Mesenchymal stem cell (in vitro differentiated cells and primary cell): ENCODE results near the gene ABCD3. TPM values are rescaled to one million over a fixed set of nuclear protein-coding genes. Genes with fewer than 3 reads are reported as not detected.
"Not testable (repeated sequence)": the region's sequence is repeated elsewhere in the genome, so short reads cannot be mapped to it uniquely, and the experiment has no call there.

Source experiments
- DNase-seq: peaks from one replicate; pipeline ENCODE4 v3.0.0-alpha.2; 2013
- H2AFZ ChIP-seq: one replicate; pipeline ENCODE4 v1.6.1; 2013; ENCODE audit warnings: low read depth, mild to moderate bottlenecking, control low read depth, inconsistent platforms, low read length, moderate library complexity
- H2AK5ac ChIP-seq: 2 replicates; pipeline ENCODE4 v1.6.1; 2013; ENCODE audit warnings: low read length, moderate library complexity, mild to moderate bottlenecking, inconsistent platforms; ENCODE audit not compliant: severe bottlenecking
- H2BK120ac ChIP-seq: one replicate; pipeline ENCODE4 v1.6.1; 2013; ENCODE audit warnings: low read depth, mild to moderate bottlenecking, inconsistent platforms, low read length, moderate library complexity
- H2BK12ac ChIP-seq, 2 experiments: one replicate each; pipeline ENCODE4 v1.6.1; 2013; ENCODE audit warnings: inconsistent platforms in 2 of 2, low read length in 2 of 2, mild to moderate bottlenecking in 2 of 2, moderate library complexity in 2 of 2, control low read depth in 1 of 2
- H2BK15ac ChIP-seq: one replicate; pipeline ENCODE4 v1.6.1; 2013; ENCODE audit warnings: mild to moderate bottlenecking, low read depth, inconsistent platforms; ENCODE audit not compliant: poor library complexity, severe bottlenecking
- H2BK5ac ChIP-seq: 2 replicates; pipeline ENCODE4 v1.6.1; 2013; ENCODE audit warnings: low read depth, mild to moderate bottlenecking, low read length, control low read depth, inconsistent platforms; ENCODE audit not compliant: poor library complexity, severe bottlenecking
- H3K14ac ChIP-seq, 2 experiments: one replicate each; pipeline ENCODE4 v1.6.1; 2013; ENCODE audit warnings: inconsistent platforms in 2 of 2, low read length in 2 of 2, control low read depth in 1 of 2, mild to moderate bottlenecking in 1 of 2, moderate library complexity in 1 of 2
- H3K18ac ChIP-seq, 2 experiments: one replicate each; pipeline ENCODE4 v1.6.1; 2013; ENCODE audit warnings: inconsistent platforms in 2 of 2, low read length in 2 of 2, control low read depth in 1 of 2, low read depth in 1 of 2, mild to moderate bottlenecking in 1 of 2
- H3K23ac ChIP-seq, 2 experiments: one replicate each; pipeline ENCODE4 v1.6.1; 2013; ENCODE audit warnings: inconsistent platforms in 2 of 2, low read length in 2 of 2, mild to moderate bottlenecking in 2 of 2, moderate library complexity in 2 of 2, control low read depth in 1 of 2
- H3K27ac ChIP-seq: 2 replicates; pipeline ENCODE4 v1.5.1; 2013; ENCODE audit warnings: mild to moderate bottlenecking, moderate library complexity, low read length, control low read depth, inconsistent platforms; ENCODE audit not compliant: poor library complexity, severe bottlenecking
- H3K27me3 ChIP-seq, 2 experiments: 2 replicates each; pipeline versions ENCODE4 v1.6.1 to v1.7.0; 2013; ENCODE audit warnings: low read length in 2 of 2, mild to moderate bottlenecking in 2 of 2, moderate library complexity in 2 of 2, control low read depth in 1 of 2, inconsistent platforms in 1 of 2; ENCODE audit not compliant: control insufficient read depth in 1 of 2, insufficient read depth in 1 of 2
- H3K36me3 ChIP-seq, 2 experiments: 2 replicates each; pipeline versions ENCODE4 v1.6.1 to v1.7.0; 2013; ENCODE audit warnings: low read length in 2 of 2, control low read depth in 1 of 2, inconsistent platforms in 1 of 2, low read depth in 1 of 2, mild to moderate bottlenecking in 1 of 2; ENCODE audit not compliant: insufficient read depth in 2 of 2, control insufficient read depth in 1 of 2
- H3K4ac ChIP-seq, 2 experiments: one replicate each; pipeline ENCODE4 v1.6.1; 2013; ENCODE audit warnings: inconsistent platforms in 2 of 2, low read length in 2 of 2, mild to moderate bottlenecking in 2 of 2, moderate library complexity in 2 of 2, control low read depth in 1 of 2, low read depth in 1 of 2
- H3K4me1 ChIP-seq: 2 replicates; pipeline ENCODE4 v1.6.1; 2013; ENCODE audit warnings: low read depth, low read length, control low read depth; ENCODE audit not compliant: control insufficient read depth, insufficient read depth
- H3K4me2 ChIP-seq: 2 replicates; pipeline ENCODE4 v1.6.1; 2013; ENCODE audit warnings: low read length, mild to moderate bottlenecking, inconsistent platforms; ENCODE audit not compliant: poor library complexity, severe bottlenecking
- H3K4me3 ChIP-seq, 2 experiments: 2 replicates each; pipeline versions ENCODE4 v1.5.1 to v1.7.0; 2013; ENCODE audit warnings: low read length in 2 of 2, mild to moderate bottlenecking in 2 of 2, control low read depth in 1 of 2, low read depth in 1 of 2; ENCODE audit not compliant: insufficient read depth in 1 of 2
- H3K79me1 ChIP-seq: replicated peaks from 2 replicates; pipeline ENCODE4 v1.6.1; 2013; ENCODE audit warnings: mild to moderate bottlenecking, control low read depth, low read length, inconsistent platforms; ENCODE audit not compliant: poor library complexity, severe bottlenecking
- H3K9ac ChIP-seq: 2 replicates; pipeline ENCODE4 v1.7.0; 2013; ENCODE audit warnings: mild to moderate bottlenecking, low read length, moderate library complexity
- H3K9me3 ChIP-seq: 2 replicates; pipeline ENCODE4 v1.7.0; 2013; ENCODE audit warnings: mild to moderate bottlenecking, low read length; ENCODE audit not compliant: control insufficient read depth
- H4K8ac ChIP-seq: one replicate; pipeline ENCODE4 v1.6.1; 2013; ENCODE audit warnings: inconsistent platforms, mild to moderate bottlenecking, low read length, moderate library complexity
- H4K91ac ChIP-seq: one replicate; pipeline ENCODE4 v1.6.1; 2013; ENCODE audit warnings: mild to moderate bottlenecking, low read length, inconsistent platforms
- WGBS: methylation state at CpG from one replicate; pipeline ENCODE4 v1.1.7; 2013; ENCODE audit warnings: mixed read lengths; 5-methylcytosine and 5-hydroxymethylcytosine counted together
- polyA plus RNA-seq, 2 experiments: library from polyadenylated mRNA; stranded (reverse); fragments of 200-250 nt; gene quantifications; one replicate each; pipeline ENCODE4 v1.2.3, GENCODE V29; 2013

ABCD3 gene
- polyA plus RNA-seq (2013, experiment 1 of 2): 21.1 TPM
- polyA plus RNA-seq (2013, experiment 2 of 2): 22.2 TPM

- peaks cover 4% of the 10 kb centered on the region for H3K4me1 ChIP-seq
- no peaks in the 10 kb centered on the region for H3K9me3 ChIP-seq
- peak within 1 kb of the TSS in 1 of 2 experiments; percentile 68 for H2BK12ac ChIP-seq
- H3K9ac ChIP-seq: peak within 1 kb of the TSS; percentile 96
- peak; percentile 97 for DNase-seq
- peak within 1 kb of the TSS; percentile 79 to 96 for H3K18ac ChIP-seq
- peak within 1 kb of the TSS; percentile 91 for H3K27ac ChIP-seq
- peak within 1 kb of the TSS; percentile 46 to 93 for H3K4ac ChIP-seq
- H2AFZ ChIP-seq: peak within 1 kb of the TSS; percentile 94
- peaks cover 4% of the 10 kb centered on the region for H3K79me1 ChIP-seq
- H3K4me2 ChIP-seq: peak within 1 kb of the TSS; percentile 59
- peak within 1 kb of the TSS; percentile 90 to 92 for H3K4me3 ChIP-seq
- peak within 1 kb of the TSS in 1 of 2 experiments; percentile 9 for H3K23ac ChIP-seq
- H2BK120ac ChIP-seq: peak within 1 kb of the TSS; percentile 80
- under 1% methylated on average over 76 of the region's 84 CpGs for WGBS
- H2BK5ac ChIP-seq: peak within 1 kb of the TSS; percentile 1
- no peaks in the 10 kb centered on the region for H3K36me3 ChIP-seq
- H2BK15ac ChIP-seq: peak within 1 kb of the TSS; percentile 76
- H3K27me3 ChIP-seq: no peaks in the 10 kb centered on the region
- H2AK5ac ChIP-seq: no peak within 1 kb of the TSS
- peak within 1 kb of the TSS; percentile 87 for H4K8ac ChIP-seq
- peak within 1 kb of the TSS; percentile 63 for H4K91ac ChIP-seq
- H3K14ac ChIP-seq: peak within 1 kb of the TSS; percentile 88 to 95
Observed at GRCh38 chr1:94417978-94418663, at the start of gene ABCD3. Gene ABCD3 (plus strand): TSS chr1:94418389. CDS start chr1:94418479, 90 bp downstream.

GRCh38 chr1:94372771-94373170 lies 45.4 kb upstream of the ABCD3 start:
- not testable (repeated sequence) for H3K23ac ChIP-seq, H2AFZ ChIP-seq, DNase-seq, H3K9me3 ChIP-seq, H3K4ac ChIP-seq, H3K79me1 ChIP-seq, H4K91ac ChIP-seq, H3K4me2 ChIP-seq, H3K4me3 ChIP-seq, H4K8ac ChIP-seq, H3K4me1 ChIP-seq, H3K36me3 ChIP-seq, H3K18ac ChIP-seq, H2BK15ac ChIP-seq, H3K9ac ChIP-seq, H3K27ac ChIP-seq, H3K14ac ChIP-seq, H2BK120ac ChIP-seq, H2AK5ac ChIP-seq, H2BK12ac ChIP-seq, H2BK5ac ChIP-seq
- peaks cover 0 to 20% of the 10 kb centered on the region in 2 experiments for H3K27me3 ChIP-seq

- H3K4me3 ChIP-seq, H3K4ac ChIP-seq, H3K27ac ChIP-seq, H3K9me3 ChIP-seq, H3K14ac ChIP-seq, H3K4me2 ChIP-seq, H3K23ac ChIP-seq, H3K79me1 ChIP-seq, H4K8ac ChIP-seq, H2BK120ac ChIP-seq, H2BK15ac ChIP-seq, H3K18ac ChIP-seq, H2AFZ ChIP-seq, DNase-seq, H3K9ac ChIP-seq, H4K91ac ChIP-seq, H2AK5ac ChIP-seq, H2BK5ac ChIP-seq, H3K36me3 ChIP-seq, H2BK12ac ChIP-seq, H3K4me1 ChIP-seq: not testable (repeated sequence)
- WGBS: no CpG with 5 or more reads among the region's 2 CpGs
- H3K27me3 ChIP-seq: peaks cover 0 to 25% of the 10 kb centered on the region in 2 experiments
Observed at GRCh38 chr1:94373311-94373710, 44.9 kb upstream of the ABCD3 start.

- 73% methylated on average over 7 of the region's 7 CpGs for WGBS
- H3K23ac ChIP-seq, H3K4ac ChIP-seq, H2AFZ ChIP-seq, H3K36me3 ChIP-seq, H4K8ac ChIP-seq, H3K4me2 ChIP-seq, H3K9ac ChIP-seq, H3K27ac ChIP-seq, H2AK5ac ChIP-seq, H3K4me1 ChIP-seq, H3K14ac ChIP-seq, H2BK120ac ChIP-seq, H2BK12ac ChIP-seq, H2BK5ac ChIP-seq, H3K18ac ChIP-seq, H3K4me3 ChIP-seq, H4K91ac ChIP-seq, H3K79me1 ChIP-seq, H3K9me3 ChIP-seq, H2BK15ac ChIP-seq: not testable (repeated sequence)
- H3K27me3 ChIP-seq: peaks cover 0 to 31% of the 10 kb centered on the region in 2 experiments
- DNase-seq: peak; percentile 11
Observed at GRCh38 chr1:94375666-94376065, 42.5 kb upstream of the ABCD3 start.
